Measurements from ENCODE around the gene SPOCK1. TPM values are rescaled to one million over a fixed set of nuclear protein-coding genes. Genes with fewer than 3 reads are reported as not detected.

Gene SPOCK1
- polyA plus RNA-seq, 1 experiment: 76.0 TPM

DNA sequence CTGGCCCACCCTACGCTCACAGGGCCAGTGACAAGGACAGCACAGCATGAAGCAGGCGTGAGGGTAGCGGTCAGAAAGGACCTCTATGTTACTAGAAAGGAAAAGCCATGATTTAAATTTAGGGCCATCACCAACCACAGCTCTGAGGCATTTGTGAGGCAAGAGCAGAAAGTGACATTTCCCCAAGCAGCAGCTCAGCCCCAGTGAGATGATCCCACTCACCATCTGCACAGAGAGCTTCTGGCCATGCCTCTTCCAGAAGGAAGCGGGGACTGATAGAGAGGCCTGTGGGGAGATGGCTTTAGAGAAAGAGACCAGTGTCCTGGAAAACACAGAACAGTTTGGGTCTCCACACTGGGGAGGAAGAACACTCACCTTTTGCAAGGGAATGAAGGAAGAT is 413.9 kb downstream of the SPOCK1 start:
- POLR2A ChIA-PET: no interaction called here
- Histone ChIP-seq H3K27me3 (ENCODE audit: control insufficient read depth, insufficient read depth, low read length) (no peaks in the 10 kb centered on the region), H3K9me3 (ENCODE audit: control insufficient read depth, insufficient read depth, low read length) (no peaks in the 10 kb centered on the region), H3K4me3 (ENCODE audit: low read depth, low read length) (no peak overlapping the region), H3K27ac (ENCODE audit: low read depth, low read length) (no peak overlapping the region)
- no peak for TF ChIP-seq CTCF (IDR thresholded peaks at IDR 0.05; ENCODE audit: low read depth, low read length)
- no peak for DNase-seq (ENCODE audit: low read depth, low spot score)
- CTCF ChIA-PET: interaction anchor here (0.8 kb wide), 1 partner anchor 10 kb away, joined by 3 read pairs; no protein-coding TSS in a partner anchor

- POLR2A ChIA-PET: no interaction called here
- CTCF ChIA-PET: interaction anchor here (1.7 kb wide), 1 partner anchor 9 kb away, joined by 6 read pairs; no protein-coding TSS in a partner anchor
- Histone ChIP-seq H3K27me3 (ENCODE audit: control insufficient read depth, insufficient read depth, low read length) (no peaks in the 10 kb centered on the region), H3K27ac (ENCODE audit: low read depth, low read length) (no peak overlapping the region), H3K4me3 (ENCODE audit: low read depth, low read length) (no peak overlapping the region), H3K9me3 (ENCODE audit: control insufficient read depth, insufficient read depth, low read length) (no peaks in the 10 kb centered on the region)
- no peak for DNase-seq (ENCODE audit: low read depth, low spot score)
- TF ChIP-seq CTCF (IDR thresholded peaks at IDR 0.05; ENCODE audit: low read depth, low read length): no peak
Measured at GRCh38 chr5:137084016-137084415, 415.1 kb downstream of the SPOCK1 start.

GRCh38 chr5:137082951-137083350 is 416.2 kb downstream of the SPOCK1 start:
- POLR2A ChIA-PET: no interaction called here
- Histone ChIP-seq H3K27me3 (ENCODE audit: control insufficient read depth, insufficient read depth, low read length) (no peaks in the 10 kb centered on the region), H3K27ac (ENCODE audit: low read depth, low read length) (no peak overlapping the region), H3K9me3 (ENCODE audit: control insufficient read depth, insufficient read depth, low read length) (no peaks in the 10 kb centered on the region), H3K4me3 (ENCODE audit: low read depth, low read length) (no peak overlapping the region)
- DNase-seq (ENCODE audit: low read depth, low spot score): no peak
- CTCF ChIA-PET: interaction anchor here (1.7 kb wide), 1 partner anchor 8 kb away, joined by 6 read pairs; no protein-coding TSS in a partner anchor
- TF ChIP-seq CTCF (IDR thresholded peaks at IDR 0.05; ENCODE audit: low read depth, low read length): no peak

DNA sequence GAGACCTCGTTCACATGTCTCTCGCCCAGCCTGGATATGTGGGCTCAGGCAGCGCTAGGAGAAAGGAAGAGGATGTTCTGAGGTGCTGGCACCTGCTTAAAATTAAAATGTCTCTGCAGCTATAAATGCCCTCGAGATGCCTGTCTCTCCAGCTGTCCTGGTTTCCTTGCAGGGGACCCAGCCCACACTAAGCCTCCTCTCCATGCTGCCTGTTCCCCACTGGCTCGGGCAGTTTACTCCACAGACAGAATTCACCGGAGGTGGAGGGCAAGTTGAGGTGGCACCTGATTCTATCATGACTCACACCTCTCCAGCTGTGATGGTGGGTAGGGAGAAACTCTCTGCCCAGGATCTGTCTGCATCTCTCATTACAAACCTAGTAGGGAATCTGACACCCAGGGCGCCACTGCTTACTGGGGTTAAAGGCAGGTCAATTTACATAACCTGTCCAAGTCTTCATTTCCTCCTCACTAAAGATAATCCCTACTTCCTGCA is 420.9 kb downstream of the SPOCK1 start:
- Histone ChIP-seq H3K4me3 (ENCODE audit: low read depth, low read length) (no peak overlapping the region), H3K27ac (ENCODE audit: low read depth, low read length) (no peak overlapping the region), H3K9me3 (ENCODE audit: control insufficient read depth, insufficient read depth, low read length) (no peaks in the 10 kb centered on the region; the same call in 1 of the 2 replicates), H3K27me3 (ENCODE audit: control insufficient read depth, insufficient read depth, low read length) (no peaks in the 10 kb centered on the region)
- CTCF ChIA-PET: no interaction called here
- no peak for DNase-seq (ENCODE audit: low read depth, low spot score)
- TF ChIP-seq CTCF (IDR thresholded peaks at IDR 0.05; ENCODE audit: low read depth, low read length): no peak
- POLR2A ChIA-PET: no interaction called here

DNA sequence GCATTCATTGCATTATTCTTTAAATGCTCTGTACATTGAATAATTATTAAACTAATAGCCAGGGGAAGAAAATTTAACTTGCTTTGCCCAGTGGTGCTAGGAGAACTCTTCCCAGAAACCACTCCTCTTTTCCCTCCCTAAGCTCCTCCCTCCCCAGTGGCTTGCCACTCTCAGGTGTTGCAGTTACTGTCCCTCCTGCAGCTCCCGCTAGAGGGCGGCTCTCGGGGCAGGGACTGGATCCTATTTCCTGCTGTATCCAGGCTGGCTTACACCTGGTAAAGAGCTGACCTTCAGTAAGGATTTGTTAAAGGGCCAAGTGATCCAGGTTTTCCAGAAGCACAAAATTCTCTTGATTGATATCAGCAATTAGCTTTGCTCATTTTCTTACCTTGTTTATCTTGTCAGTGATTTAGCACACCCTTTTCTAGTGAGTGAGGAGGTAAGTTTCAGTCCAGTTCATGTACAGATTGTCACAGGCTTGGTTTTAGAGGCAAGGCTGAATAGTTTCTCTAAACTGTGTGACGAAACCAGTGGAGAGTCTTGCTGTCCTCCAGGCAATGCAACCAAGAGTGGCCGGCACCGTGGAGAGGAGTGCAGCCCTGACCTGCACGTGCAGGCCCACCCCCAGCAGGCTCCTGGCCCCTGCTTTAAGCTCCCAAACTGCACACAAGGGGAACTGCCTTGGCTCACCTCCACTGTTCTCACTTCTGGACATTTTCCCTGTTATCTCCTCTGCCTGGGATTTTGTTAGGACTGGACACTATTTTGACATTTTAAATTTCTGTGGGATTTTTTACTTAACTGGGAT is 423.8 kb downstream of the SPOCK1 start:
- no peak for DNase-seq (ENCODE audit: low read depth, low spot score)
- CTCF ChIA-PET: interaction anchor here (0.6 to 1.7 kb wide), 8 partner anchors 9 to 245 kb away, joined by 3 to 11 read pairs (median 5); no protein-coding TSS in a partner anchor
- H3K9me3 ChIP-seq (ENCODE audit: control insufficient read depth, insufficient read depth, low read length): no peaks in the 10 kb centered on the region; the same call in 1 of the 2 replicates
- H3K27ac ChIP-seq (ENCODE audit: low read depth, low read length): no peak overlapping the region
- H3K27me3 ChIP-seq (ENCODE audit: control insufficient read depth, insufficient read depth, low read length): no peaks in the 10 kb centered on the region
- peak; percentile 57 for TF ChIP-seq CTCF (IDR thresholded peaks at IDR 0.05; ENCODE audit: low read depth, low read length)
- H3K4me3 ChIP-seq (ENCODE audit: low read depth, low read length): no peak overlapping the region
- POLR2A ChIA-PET: no interaction called here

All from AG04450 (cell line).